Globus pallidus (tissue), 1 donor: ENCODE results near the gene STK11.

Experiments used
- DNase-seq: peaks from one replicate; pipeline ENCODE4 v3.0.0-alpha.2; 2015; ENCODE audit warnings: low spot score

The STK11 gene

DNA sequence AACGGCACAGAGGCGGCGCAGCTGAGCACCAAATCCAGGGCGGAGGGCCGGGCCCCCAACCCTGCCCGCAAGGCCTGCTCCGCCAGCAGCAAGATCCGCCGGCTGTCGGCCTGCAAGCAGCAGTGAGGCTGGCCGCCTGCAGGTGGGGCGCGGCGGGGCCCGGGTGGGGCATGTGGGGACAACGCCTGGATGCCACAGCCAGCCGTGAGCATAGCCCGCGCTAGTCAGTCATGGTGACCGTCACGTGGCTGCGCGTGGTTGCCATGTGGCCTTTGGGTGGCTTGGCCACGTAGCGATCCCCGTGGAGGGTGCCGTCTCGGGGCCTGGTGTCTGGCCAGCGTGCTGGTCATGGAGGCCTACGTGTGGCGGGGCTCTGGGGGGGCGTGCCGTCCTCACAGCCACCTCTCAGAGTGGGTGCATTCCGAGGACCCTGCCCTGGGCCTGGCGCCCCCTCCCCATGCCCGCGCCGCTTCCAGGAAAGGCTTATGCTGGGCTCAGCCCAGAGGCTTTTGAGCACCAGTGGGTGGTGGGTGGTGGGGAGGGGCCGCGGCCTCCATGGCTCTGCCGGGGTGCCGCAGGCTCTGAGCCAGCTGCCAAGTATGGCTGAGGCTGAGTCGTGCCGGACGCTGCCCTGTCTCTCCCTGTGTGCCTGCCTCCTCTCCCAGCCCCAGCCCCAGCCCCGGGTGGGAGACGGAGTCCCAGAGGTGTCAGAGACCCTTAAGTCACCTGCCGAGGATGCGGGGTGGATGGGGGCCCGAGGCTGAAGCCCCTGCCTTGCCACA is 21.1 kb downstream of the STK11 start:
- no peak for DNase-seq

GRCh38 chr19:1227304-1228054 is 21.9 kb downstream of the STK11 start:
- no peak for DNase-seq

DNA sequence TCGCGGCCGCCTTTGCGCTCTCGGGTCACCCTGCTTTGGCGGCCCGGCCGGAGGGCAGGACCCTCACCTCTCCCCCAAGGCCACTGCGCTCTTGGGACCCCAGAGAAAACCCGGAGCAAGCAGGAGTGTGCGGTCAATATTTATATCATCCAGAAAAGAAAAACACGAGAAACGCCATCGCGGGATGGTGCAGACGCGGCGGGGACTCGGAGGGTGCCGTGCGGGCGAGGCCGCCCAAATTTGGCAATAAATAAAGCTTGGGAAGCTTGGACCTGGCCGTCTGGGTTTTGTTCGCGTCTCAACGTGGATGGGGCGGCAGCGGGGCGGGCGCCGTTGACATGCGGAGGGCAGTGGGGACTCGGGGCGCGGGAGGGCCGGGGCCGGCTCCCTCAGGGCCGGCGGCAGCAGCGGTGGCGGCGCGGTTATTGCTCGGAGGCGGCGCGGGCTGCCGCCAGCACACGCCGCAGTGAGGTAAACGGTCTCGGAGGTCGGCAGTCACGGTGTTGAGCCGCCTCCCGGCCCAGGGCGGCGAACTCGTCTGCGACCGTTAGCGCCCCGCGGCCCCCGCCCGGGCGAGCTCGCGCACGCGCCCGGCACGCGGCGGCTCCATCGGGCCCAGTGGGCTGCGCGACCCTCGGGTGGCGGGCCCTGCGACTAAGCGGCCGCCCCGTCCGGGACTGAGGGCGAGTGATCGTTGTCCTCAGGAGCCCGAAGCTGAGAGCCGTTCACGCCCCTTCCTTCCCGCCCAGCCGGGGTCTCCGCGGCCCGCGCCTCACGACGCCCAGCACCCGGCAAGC is 22.8 kb downstream of the STK11 start:
- DNase-seq = no peak

DNA sequence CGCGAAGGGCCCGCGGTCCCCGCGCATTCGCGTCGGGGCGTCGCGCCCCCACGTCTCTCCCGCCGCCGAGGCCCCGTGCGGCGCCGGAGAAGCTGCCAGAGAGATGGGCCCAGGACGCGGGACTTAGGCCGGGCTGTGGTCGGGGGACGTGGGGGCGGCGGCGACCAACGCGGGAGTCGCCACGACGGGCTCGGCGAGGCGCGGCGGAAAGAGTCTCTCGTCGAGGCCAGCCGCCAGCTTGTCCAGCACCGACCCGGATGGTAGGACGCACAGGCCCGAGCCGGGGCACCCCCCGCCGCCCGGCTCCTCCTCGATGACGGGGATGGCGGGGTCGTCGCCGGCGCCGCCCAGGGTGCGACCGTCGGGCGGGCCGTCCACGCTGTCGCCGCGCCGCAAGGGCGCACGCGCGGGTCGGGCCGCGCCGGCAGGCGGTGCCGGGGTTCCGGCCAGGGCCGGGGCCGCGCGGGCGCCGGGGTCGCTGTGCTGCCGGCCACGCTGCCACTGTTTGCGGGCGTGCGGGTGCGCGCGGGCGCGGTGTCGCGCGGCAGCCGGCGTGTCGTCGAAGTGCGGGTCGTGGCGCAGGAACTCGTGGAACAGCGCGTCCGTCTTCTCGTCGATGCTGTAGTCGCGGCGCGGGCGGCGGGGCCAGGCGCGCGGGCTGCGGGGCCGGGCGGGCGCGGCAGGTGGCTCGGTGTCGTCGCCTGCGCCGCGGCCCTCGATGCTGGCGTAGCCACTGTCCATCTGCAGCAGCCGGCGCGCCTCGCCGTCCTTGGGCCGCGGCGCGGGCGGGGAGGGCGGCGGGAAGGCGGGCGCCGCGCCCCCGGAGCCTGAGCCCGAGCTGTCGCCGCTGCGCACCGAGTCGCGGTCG is 23.7 kb downstream of the STK11 start:
- no peak for DNase-seq

DNA sequence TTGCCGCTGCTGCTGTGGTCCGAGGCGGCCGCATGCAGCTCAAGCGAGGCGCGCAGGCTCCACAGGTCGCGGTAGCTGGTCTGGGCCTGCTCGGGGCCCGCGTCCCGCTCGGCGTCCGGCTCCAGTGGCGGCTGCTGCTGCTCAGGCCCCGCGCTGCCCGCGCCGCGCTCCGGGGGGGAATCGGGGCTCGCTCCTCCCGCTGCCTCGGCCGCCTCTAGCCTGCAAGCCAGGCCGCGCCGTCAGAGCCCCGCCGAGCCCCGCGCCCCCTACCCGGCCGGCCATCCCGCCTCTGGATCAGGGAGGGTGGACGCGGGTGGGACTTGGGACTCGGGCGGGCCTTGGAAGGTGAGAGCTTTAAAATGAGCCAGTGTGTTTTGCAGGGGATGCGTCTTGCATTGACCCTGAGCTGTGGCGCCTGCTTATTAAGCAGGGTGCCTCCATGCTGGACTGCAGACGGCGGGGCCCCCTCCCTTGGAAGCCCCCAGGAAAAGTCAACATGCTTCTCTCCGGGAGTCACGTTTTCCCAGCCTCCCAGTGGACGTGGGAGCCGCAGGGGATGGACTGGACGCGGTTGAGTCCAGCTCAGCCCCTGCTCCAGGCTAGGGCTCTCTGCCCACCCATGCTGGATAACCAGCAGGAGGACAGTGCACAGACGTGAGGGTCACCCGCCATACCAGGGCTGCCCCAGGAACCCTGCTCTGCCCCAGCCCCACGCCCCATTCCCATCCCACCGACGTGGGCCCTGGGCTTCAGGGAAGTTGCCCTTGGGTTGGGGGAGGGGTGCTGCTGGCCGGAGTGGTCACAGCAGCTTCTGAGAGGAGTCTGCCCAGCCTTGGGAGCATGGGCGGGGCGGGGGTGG is 24.6 kb downstream of the STK11 start:
- no peak for DNase-seq

- no peak for DNase-seq
Measured at GRCh38 chr19:1230783-1231489, 25.4 kb downstream of the STK11 start.

- no peak for DNase-seq
Measured at GRCh38 chr19:1231729-1232637, 26.4 kb downstream of the STK11 start.

- no peak for DNase-seq
Measured at GRCh38 chr19:1232652-1233072, 27.1 kb downstream of the STK11 start.

DNA sequence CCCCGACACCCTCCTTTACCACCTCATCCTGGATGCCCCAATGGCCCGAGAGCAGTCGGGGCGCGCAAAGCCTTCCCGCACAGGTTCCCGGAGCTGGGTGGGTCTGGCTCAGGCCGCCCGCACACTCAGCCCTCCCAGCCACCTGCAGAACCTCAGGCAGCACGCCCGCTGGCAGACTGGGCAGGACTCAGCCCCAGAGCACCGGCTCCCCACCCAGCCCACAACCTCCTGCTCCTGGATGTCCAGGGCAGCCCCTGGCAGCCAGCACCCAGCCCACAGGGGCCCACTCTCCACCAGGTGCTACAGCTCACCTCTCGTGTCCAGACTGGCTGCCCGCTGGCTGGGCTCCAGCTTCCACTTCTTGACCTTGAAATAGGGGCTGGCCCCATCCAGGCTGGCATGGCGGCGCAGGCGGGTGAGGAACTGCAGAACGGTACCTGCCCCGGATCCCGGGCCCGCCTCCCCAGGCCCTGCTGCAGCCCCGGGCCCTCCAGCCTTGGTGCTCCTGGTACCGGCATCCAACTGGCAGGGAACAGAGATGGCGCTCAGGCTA is 27.6 kb downstream of the STK11 start:
- no peak for DNase-seq

DNA sequence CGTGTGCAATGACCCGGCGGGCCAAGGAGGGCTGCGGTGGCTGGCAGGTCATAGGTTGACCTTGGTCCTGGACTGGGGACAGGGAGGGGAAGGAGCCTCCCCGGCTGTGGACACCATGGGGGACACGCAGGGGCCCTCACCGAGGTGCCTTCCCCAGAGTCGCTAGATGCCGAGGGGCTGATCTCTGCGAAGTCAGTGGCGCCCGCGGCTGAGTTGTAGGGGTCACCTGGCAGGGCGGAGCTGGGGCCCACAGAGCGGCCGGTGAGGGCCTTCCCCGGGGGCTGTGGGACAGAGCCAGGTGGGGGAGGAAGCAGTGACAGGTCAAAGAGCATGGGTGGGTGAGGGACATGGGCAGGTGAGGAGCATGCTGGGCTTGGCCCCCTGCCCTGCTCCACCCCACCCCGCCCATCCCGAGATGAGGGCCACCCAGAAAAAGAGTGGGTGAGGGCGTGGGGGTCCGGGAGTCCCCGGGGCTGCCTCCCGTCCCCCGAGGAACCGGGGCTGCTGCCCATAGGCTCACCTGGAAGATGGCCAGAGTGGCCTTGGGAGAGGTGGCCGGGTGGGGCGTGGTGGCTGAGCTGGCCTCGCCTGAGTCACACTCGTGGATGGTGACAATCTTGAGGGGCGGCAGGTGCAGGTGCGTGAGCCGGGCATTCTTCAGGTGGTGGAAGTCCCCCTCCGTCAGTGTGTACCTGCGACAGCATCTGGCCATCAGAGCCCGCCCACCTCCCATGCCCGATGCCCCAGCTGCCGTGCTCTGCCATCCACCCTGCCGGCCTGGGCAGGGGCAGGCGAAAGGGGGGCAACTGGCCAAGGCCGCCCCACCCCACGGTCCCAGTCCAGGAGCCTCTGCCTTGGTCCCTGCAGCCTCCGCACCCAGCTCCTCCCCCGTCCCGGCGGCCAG is 28.7 kb downstream of the STK11 start:
- DNase-seq = no peak

- DNase-seq = no peak
Measured at GRCh38 chr19:1234955-1235380, 29.4 kb downstream of the STK11 start.

DNA sequence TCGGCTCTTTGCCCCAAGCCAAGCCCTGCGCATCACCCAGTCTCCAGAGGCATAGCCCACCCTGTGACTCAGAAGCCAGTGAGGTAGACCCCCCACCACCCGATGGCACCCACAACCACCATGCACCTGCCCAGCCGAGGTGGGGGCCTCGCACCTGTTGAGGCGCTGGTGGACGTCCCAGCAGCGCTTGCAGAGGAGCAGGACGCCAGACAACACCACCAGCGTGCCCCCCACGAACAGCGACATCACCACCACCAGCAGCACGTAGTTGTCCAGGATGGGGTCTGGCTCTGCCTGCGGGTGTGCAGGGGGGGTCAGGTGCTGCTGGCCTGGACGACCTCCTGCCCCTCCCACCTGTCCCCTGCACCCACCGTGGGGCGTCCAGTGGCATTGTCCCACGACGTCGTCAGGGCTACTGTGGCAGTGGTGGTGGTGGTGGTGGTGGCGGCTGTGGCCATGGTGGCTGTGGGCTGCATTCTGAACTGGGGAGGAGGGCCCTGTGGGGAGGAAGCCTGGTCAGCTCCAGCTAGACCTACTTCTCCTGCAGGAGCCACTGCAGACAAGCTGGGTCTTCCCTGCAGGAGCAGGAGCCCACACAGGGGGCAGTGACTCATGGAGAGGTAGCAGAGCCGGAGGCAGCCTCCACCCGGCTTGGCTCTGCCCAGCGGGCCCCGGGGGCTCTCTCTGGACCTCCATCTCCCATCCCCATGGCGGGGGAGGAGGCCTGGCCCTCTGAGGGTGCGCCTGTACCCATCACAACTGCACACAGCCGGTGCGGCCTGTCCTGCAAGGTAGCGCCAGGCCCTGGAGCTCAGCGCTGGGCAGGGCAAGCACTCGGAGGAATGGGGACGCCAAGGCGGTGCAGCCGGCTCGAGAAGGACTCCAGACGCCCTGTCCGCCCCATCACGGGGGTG is 30.3 kb downstream of the STK11 start:
- DNase-seq = no peak

DNA sequence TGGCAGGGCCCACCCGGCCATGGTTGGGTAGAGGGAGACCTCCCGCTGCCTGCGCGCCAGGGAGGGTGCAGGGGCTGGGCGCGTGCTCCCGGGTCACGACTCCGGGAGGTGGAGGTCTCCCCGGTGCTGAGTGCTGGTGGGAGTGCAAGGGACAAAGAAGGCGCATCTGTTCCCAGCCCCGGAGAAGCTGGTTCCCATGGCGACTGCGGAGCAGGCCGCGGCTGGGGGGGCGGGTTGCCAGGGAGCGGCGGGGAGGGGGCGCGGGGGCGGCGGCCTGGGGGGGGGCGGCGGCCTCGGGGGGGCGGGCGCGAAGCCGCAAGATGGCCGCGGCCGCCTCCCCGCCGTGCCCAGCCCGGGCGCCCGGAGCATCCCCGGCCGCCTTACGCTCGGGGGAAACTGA is 31.0 kb downstream of the STK11 start:
- DNase-seq = no peak

DNA sequence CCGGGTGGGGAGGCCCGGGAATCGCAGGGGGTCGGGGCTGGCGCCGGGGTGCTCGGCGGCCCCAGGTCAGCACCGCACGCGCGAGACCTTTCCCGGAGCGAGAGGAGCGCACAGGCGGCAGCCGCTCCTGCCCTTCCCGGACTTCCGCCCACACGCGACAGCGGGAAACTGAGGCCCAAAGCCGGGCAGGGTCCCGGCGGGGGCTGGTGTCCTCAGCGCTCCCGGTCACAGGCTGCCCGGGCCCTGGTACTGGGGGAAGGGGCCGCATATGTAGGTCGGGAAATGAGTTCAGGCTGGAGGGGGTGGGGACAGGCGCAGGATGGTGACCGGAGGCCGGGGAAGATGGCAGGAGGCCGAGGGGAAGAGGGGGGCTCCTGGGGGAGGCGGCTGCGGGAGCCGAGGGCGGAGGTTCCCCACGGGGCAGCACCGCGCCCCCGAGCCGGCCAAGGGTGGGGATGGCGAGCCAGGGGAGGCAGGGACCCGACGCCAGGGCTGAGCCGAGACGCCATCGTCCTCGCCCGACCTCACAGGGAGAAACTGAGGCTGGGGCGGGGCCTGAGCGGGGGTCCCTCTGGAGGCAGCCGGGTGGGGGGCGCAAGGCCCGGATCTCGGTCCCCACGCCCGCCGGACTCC is 31.6 kb downstream of the STK11 start:
- no peak for DNase-seq

DNA sequence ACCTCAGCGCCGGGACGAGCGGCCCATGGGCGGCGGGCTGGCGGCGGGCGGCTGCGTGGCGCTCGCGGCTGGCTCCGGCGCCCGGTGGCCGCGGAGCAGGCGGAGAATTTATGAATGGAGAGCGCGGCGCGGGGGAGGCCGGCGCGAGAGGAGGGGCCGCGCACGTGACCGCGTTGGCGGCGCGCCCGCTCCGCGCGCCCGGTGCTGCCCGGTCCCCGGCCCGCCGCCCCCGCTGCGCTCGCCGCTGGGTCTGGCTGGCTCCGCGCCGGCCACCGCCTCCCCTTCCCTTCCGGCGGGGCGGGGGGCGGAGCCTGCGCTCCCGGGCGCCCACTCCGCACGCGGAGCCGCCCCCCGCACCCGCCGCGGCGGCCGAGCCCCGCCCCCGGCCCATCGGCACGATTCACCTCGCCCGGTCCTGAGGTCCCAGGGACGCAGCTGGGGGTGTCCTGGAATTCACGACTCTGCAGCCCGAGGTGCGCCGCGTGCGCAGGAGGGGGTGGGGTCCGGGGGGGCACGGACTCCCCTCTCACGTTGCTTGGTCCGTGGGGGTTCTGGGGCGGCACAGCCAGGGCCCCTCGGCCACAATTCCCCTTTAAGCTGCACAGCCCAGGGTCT is 32.3 kb downstream of the STK11 start, which contains the start of gene CBARP:
CBARP (minus strand) TSS at position 252 of the 615 bp plus-strand sequence. CDS start 1,905 bp downstream, outside the sequence.
- DNase-seq = no peak
